ENCODE results near the gene S100P. TPM values are rescaled to one million over a fixed set of nuclear protein-coding genes. Genes with fewer than 3 reads are reported as not detected.

Gene S100P
- total and polyA plus RNA-seq, 3 experiments from 2014 or later: 1.0 to 1.7 (median 1.2) TPM

DNA sequence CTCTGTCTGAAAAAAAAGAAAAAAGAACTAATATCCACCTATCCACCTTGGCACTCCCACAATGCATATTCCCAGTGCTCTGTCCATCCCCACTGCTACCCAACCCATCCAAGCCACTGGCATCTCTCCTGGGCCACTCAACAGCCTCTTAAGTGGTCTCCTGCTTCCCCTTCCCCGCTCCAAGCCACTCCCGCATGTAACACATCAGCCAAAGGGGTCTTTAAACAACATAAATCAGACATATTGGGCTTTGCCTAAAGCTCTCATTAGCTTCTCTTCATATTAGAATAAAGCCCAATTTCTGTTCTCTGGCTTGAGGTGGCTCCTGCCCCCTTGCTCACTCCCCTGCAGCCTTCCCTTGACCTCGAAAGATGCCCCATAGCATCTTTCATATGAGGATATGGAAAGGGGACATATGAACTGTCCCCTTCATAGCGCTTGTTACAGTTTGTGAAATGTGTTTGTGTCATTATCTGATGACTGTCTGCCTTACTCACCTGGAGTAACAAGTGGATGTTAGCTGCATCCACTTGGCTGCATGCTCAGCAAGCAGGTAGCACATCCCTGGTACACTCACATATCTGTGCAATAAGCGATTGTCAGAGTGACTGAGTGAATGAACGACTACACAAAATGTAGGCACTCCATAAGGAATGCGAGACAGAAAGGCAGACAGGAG is 25.4 kb downstream of the S100P start:
- peaks cover 29 to 49% (median 48%) of the 10 kb centered on the region in 3 donors for H3K4me1 Mint-ChIP-seq
- H3K36me3 Mint-ChIP-seq: peaks cover 0 to 19% (median 0%) of the 10 kb centered on the region in 3 donors
- Histone ChIP-seq H3K9me3 (ENCODE audit: low read length) (no peaks in the 10 kb centered on the region), H3K36me3 (ENCODE audit: insufficient read depth, low read length) (peaks cover 3% of the 10 kb centered on the region), H3K4me3 (ENCODE audit: low read length) (no peak overlapping the region), H3K4me1 (ENCODE audit: insufficient read depth, low read length) (peaks cover 34% of the 10 kb centered on the region), H3K27me3 (ENCODE audit: insufficient read depth, low read length, poor library complexity, severe bottlenecking) (no peaks in the 10 kb centered on the region), H3K27ac (ENCODE audit: low read depth, low read length) (no peak overlapping the region)
- no peaks in the 10 kb centered on the region for H3K27me3 Mint-ChIP-seq
- POLR2A ChIA-PET: interaction anchor here (1.0 to 5.8 kb wide), 3 partner anchors 9 to 146 kb away, joined by 3 to 50 read pairs (median 4); partner anchors contain the start of gene MRFAP1L1
- H3K4me3 Mint-ChIP-seq: peak overlapping the region in 6 of 7 donors; percentile 22 to 85 (median 41)
- peaks cover 0 to 2% (median 0%) of the 10 kb centered on the region in 5 donors for H3K9me3 Mint-ChIP-seq
- H3K27ac Mint-ChIP-seq: peak overlapping the region in 7 of 8 donors; percentile 22 to 87 (median 50)
- CTCF ChIA-PET: interaction anchor here (0.7 to 29.4 kb wide), 12 partner anchors 9 to 387 kb away, joined by 3 to 369 read pairs (median 6); partner anchors contain the start of genes GRPEL1 and MRFAP1L1
- DNase-seq: no peak

DNA sequence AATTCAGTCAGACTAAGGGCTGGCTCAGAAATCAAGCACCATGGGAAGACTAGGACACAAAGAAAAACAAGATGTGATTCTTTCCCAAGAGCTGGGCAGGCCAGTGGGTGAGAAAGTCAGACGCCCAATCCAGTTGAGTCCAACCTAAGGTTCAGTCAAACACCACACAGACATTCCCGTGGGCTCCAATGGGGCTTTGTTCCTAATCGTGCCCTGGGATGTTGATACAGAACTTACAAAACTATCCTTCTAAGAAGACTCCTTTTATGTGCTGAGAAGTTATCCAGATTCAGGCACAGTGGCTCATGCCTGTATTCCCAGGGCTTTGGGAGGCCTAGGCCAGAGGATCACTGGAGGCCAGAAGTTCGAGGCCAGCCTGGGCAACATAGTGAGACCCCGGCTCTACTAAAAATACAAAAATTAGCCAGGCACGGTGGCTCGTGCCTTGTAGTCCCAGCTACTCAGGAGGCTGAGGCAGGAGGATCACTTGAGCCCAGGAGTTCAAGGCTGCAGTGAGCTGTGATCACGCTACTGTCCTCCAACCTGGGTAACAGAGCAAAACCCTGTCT is 26.0 kb downstream of the S100P start:
- peaks cover 29 to 49% (median 47%) of the 10 kb centered on the region in 3 donors for H3K4me1 Mint-ChIP-seq
- H3K36me3 Mint-ChIP-seq: peaks cover 0 to 19% (median 0%) of the 10 kb centered on the region in 3 donors
- peaks cover 0 to 2% (median 0%) of the 10 kb centered on the region in 5 donors for H3K9me3 Mint-ChIP-seq
- no peak for DNase-seq
- peak overlapping the region in 5 of 8 donors; percentile 22 to 67 (median 47) for H3K27ac Mint-ChIP-seq
- H3K27me3 Mint-ChIP-seq: no peaks in the 10 kb centered on the region
- CTCF ChIA-PET: interaction anchor here (0.7 to 29.4 kb wide), 24 partner anchors 10 to 388 kb away, joined by 3 to 369 read pairs (median 4); partner anchors contain the start of genes GRPEL1 and MRFAP1L1
- Histone ChIP-seq H3K27me3 (ENCODE audit: insufficient read depth, low read length, poor library complexity, severe bottlenecking) (no peaks in the 10 kb centered on the region), H3K4me3 (ENCODE audit: low read length) (no peak overlapping the region), H3K36me3 (ENCODE audit: insufficient read depth, low read length) (peaks cover 3% of the 10 kb centered on the region), H3K9me3 (ENCODE audit: low read length) (no peaks in the 10 kb centered on the region), H3K4me1 (ENCODE audit: insufficient read depth, low read length) (peaks cover 34% of the 10 kb centered on the region), H3K27ac (ENCODE audit: low read depth, low read length) (no peak overlapping the region)
- POLR2A ChIA-PET: interaction anchor here (1.0 to 5.8 kb wide), 4 partner anchors 10 to 154 kb away, joined by 3 to 50 read pairs (median 8); partner anchors contain the start of gene MRFAP1L1
- H3K4me3 Mint-ChIP-seq: peak overlapping the region in 2 of 7 donors; percentile 44 to 85

DNA sequence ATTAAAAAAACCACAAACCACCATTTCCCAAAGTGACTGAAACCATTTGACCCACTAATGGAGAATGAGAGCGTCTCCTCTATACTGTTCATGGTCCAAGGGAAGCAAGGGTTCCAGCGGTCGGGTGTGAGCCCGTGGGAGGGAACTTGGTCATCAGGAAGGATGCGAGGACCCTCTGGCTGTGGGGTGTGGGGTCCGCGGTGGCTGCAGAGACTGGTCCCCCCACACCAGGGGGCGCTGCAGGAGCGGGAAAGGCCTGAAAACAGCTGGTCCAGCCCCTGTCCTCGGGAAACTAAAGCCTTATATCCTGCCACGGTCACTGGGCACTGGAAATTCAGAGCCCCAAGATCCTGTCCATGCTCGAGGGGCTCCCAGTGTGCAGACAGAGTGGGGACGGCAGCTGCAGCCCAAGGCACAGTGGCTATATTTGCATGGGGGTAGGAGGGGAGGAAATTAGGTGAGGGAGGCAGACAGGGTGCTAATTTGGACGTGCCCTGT is 26.6 kb downstream of the S100P start:
- Mint-ChIP-seq H3K4me1 (peaks cover 29 to 44% (median 42%) of the 10 kb centered on the region in 3 donors), H3K27ac (peak overlapping the region in 6 of 8 donors; percentile 21 to 73 (median 60)), H3K9me3 (peaks cover 0 to 2% (median 0%) of the 10 kb centered on the region in 5 donors), H3K27me3 (no peaks in the 10 kb centered on the region), H3K36me3 (peaks cover 0 to 19% (median 0%) of the 10 kb centered on the region in 3 donors), H3K4me3 (peak overlapping the region in 6 of 7 donors; percentile 44 to 85 (median 59))
- POLR2A ChIA-PET: interaction anchor here (1.0 to 5.8 kb wide), 3 partner anchors 46 to 153 kb away, joined by 4 to 50 read pairs (median 12); a partner anchor contains a TSS
- H3K4me1 ChIP-seq (ENCODE audit: insufficient read depth, low read length): peaks cover 33% of the 10 kb centered on the region
- no peaks in the 10 kb centered on the region for H3K27me3 ChIP-seq (ENCODE audit: insufficient read depth, low read length, poor library complexity, severe bottlenecking)
- peak; percentile 69 to 87 (median 77) for DNase-seq
- H3K4me3 ChIP-seq (ENCODE audit: low read length): no peak overlapping the region
- H3K27ac ChIP-seq (ENCODE audit: low read depth, low read length): no peak overlapping the region
- H3K36me3 ChIP-seq (ENCODE audit: insufficient read depth, low read length): peaks cover 3% of the 10 kb centered on the region
- no peaks in the 10 kb centered on the region for H3K9me3 ChIP-seq (ENCODE audit: low read length)
- CTCF ChIA-PET: interaction anchor here (0.6 to 29.4 kb wide), 32 partner anchors 8 to 349 kb away, joined by 3 to 369 read pairs (median 4); partner anchors contain the start of genes GRPEL1 and MRFAP1L1

DNA sequence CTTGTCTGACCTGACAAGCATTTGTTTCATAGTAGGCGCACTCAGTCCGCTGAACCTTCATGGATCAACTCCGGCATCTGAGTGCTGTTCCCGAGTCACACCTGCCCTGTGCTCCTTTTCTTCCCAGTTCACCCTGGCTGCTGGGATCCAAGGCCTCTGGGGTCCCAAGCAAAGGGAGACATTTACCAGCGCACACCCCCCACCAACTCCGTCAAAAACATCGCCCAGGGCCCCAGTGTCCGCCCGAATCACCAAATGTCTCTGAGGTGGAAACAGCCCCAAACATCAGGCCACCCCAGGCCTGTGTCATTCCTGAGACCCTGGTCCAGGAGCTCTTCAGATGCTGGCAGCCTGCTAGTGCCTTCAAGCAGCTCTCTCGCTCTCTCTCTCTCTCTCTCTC is 27.4 kb downstream of the S100P start:
- Histone ChIP-seq H3K27me3 (ENCODE audit: insufficient read depth, low read length, poor library complexity, severe bottlenecking) (no peaks in the 10 kb centered on the region), H3K9me3 (ENCODE audit: low read length) (no peaks in the 10 kb centered on the region), H3K36me3 (ENCODE audit: insufficient read depth, low read length) (peaks cover 3% of the 10 kb centered on the region), H3K27ac (ENCODE audit: low read depth, low read length) (no peak overlapping the region), H3K4me1 (ENCODE audit: insufficient read depth, low read length) (peaks cover 27% of the 10 kb centered on the region), H3K4me3 (ENCODE audit: low read length) (no peak overlapping the region)
- ChIA-PET CTCF (interaction anchor here (0.7 to 29.4 kb wide), 9 partner anchors 28 to 349 kb away, joined by 3 to 369 read pairs (median 4); partner anchors contain the start of gene GRPEL1), POLR2A (no interaction called here)
- Mint-ChIP-seq H3K27me3 (no peaks in the 10 kb centered on the region), H3K27ac (peak overlapping the region in 4 of 8 donors; percentile 7 to 80 (median 66)), H3K36me3 (peaks cover 0 to 15% (median 0%) of the 10 kb centered on the region in 3 donors), H3K4me1 (peaks cover 21 to 36% (median 34%) of the 10 kb centered on the region in 3 donors), H3K4me3 (peak overlapping the region in 2 of 7 donors; percentile 10 to 40), H3K9me3 (no peaks in the 10 kb centered on the region)
- no peak for DNase-seq

DNA sequence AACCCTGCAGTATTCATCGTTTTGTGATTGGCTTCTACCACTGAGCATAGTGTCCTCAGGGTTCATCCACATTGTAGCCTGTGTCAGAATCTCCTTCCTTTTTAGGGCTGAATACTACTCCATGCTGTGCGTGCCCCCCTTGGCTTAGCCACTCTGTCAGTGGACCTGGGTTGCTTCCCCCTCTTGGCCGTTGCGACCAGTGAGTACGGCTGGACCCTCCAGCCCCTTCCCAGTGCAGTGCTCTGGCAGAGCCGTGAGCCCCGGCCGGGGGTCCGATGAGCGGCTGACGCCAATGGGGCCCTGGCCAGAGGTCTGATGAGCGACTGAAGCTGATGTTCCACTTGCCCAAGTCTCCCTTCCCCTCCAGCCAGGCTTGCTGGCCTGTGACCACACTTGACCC is 29.2 kb downstream of the S100P start:
- Mint-ChIP-seq H3K9me3 (no peaks in the 10 kb centered on the region), H3K4me3 (no peak overlapping the region), H3K27ac (peak overlapping the region in 1 of 8 donors; percentile 66), H3K4me1 (peaks cover 16 to 27% (median 23%) of the 10 kb centered on the region in 3 donors), H3K27me3 (no peaks in the 10 kb centered on the region), H3K36me3 (peaks cover 0 to 12% (median 0%) of the 10 kb centered on the region in 3 donors)
- Histone ChIP-seq H3K27ac (ENCODE audit: low read depth, low read length) (no peak overlapping the region), H3K9me3 (ENCODE audit: low read length) (no peaks in the 10 kb centered on the region), H3K27me3 (ENCODE audit: insufficient read depth, low read length, poor library complexity, severe bottlenecking) (no peaks in the 10 kb centered on the region), H3K4me3 (ENCODE audit: low read length) (no peak overlapping the region), H3K4me1 (ENCODE audit: insufficient read depth, low read length) (peaks cover 16% of the 10 kb centered on the region), H3K36me3 (ENCODE audit: insufficient read depth, low read length) (peaks cover 3% of the 10 kb centered on the region)
- ChIA-PET POLR2A (no interaction called here), CTCF (interaction anchor here (1.4 to 3.2 kb wide), 2 partner anchors 147 to 151 kb away, joined by 4 to 13 read pairs; no protein-coding TSS in a partner anchor)
- no peak for DNase-seq

DNA sequence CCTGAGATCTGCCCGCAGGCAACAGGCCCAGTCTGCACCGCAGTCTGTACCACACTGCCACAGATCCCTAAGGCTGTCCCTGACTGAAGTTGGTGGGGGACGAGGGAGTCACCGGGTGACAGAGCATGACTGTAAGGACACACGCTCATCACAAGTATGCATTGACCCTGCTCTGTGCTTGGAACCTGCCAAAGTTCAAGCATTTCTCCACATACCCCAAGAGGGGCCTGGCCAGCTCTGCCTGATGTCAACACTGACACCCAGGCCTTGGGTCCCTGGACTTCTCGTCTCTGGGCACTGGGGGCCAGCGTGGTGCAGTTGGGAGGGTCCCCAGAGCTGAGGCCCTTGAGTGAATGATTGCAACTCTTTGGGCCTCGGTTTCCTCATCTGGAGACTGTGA is 30.2 kb downstream of the S100P start:
- H3K4me3 Mint-ChIP-seq: no peak overlapping the region
- H3K4me1 ChIP-seq (ENCODE audit: insufficient read depth, low read length): peaks cover 15% of the 10 kb centered on the region
- no peaks in the 10 kb centered on the region for H3K27me3 Mint-ChIP-seq
- POLR2A ChIA-PET: no interaction called here
- no peaks in the 10 kb centered on the region for H3K27me3 ChIP-seq (ENCODE audit: insufficient read depth, low read length, poor library complexity, severe bottlenecking)
- H3K9me3 ChIP-seq (ENCODE audit: low read length): no peaks in the 10 kb centered on the region
- DNase-seq: no peak
- H3K4me1 Mint-ChIP-seq: peaks cover 11 to 22% (median 15%) of the 10 kb centered on the region in 3 donors
- H3K4me3 ChIP-seq (ENCODE audit: low read length): no peak overlapping the region
- no peak overlapping the region for H3K27ac ChIP-seq (ENCODE audit: low read depth, low read length)
- CTCF ChIA-PET: interaction anchor here (1.4 to 3.2 kb wide), 2 partner anchors 146 to 150 kb away, joined by 4 to 13 read pairs; no protein-coding TSS in a partner anchor
- no peak overlapping the region for H3K27ac Mint-ChIP-seq
- no peaks in the 10 kb centered on the region for H3K9me3 Mint-ChIP-seq
- H3K36me3 ChIP-seq (ENCODE audit: insufficient read depth, low read length): no peaks in the 10 kb centered on the region
- H3K36me3 Mint-ChIP-seq: peaks cover 0 to 4% (median 0%) of the 10 kb centered on the region in 3 donors

DNA sequence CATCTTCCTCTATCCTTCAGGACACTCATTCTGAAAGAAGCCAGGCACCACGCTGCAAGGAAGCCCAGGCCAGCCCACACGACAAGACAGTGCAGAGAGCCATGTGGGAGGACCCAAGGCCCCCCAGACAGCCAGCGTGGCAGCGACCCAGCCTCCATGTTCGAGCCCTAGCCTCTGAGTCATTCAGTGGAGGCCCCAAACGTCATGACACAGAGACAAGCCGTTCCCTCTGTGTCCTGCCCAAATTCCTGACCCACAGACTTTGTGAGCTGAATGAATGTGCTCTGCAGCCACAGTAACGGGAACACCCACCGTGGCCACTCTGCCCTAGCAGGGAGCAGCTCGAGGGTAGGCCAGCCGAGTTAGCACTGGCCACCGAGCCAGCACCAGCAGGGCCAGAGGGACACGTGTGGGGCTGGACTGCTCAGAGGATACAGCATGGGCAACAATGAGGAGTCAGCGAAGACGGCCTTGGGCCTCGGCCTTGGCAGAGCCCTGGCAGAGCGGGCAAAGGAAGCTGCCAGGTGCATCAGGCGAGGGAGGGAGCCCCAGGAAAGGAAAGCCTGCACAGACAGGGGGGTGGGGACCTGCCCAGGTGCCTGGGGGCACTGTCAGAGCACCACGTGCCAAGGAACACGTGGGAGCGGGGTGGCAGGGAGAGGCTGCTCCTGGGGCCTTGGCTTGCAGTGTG is 30.9 kb downstream of the S100P start:
- DNase-seq: no peak
- Mint-ChIP-seq H3K27me3 (no peaks in the 10 kb centered on the region), H3K9me3 (no peaks in the 10 kb centered on the region), H3K36me3 (no peaks in the 10 kb centered on the region), H3K4me1 (peaks cover 7 to 16% (median 8%) of the 10 kb centered on the region in 3 donors), H3K4me3 (no peak overlapping the region), H3K27ac (no peak overlapping the region)
- Histone ChIP-seq H3K9me3 (ENCODE audit: low read length) (no peaks in the 10 kb centered on the region), H3K4me1 (ENCODE audit: insufficient read depth, low read length) (peaks cover 15% of the 10 kb centered on the region), H3K27me3 (ENCODE audit: insufficient read depth, low read length, poor library complexity, severe bottlenecking) (no peaks in the 10 kb centered on the region), H3K4me3 (ENCODE audit: low read length) (no peak overlapping the region), H3K27ac (ENCODE audit: low read depth, low read length) (no peak overlapping the region), H3K36me3 (ENCODE audit: insufficient read depth, low read length) (no peaks in the 10 kb centered on the region)
- CTCF ChIA-PET: interaction anchor here (3.2 kb wide), 1 partner anchor 149 kb away, joined by 13 read pairs; no protein-coding TSS in a partner anchor
- POLR2A ChIA-PET: no interaction called here
